GM19467 (cell line): ENCODE measurements around the gene RIPK3.

Experiments used
- ATAC-seq: cut with Tn5 transposase; IDR thresholded peaks from one replicate; pipeline ENCODE4 v1.9.1; 2021; ENCODE audit warnings: mild to moderate bottlenecking, moderate library complexity; ENCODE audit not compliant: unreplicated experiment

RIPK3 gene

DNA sequence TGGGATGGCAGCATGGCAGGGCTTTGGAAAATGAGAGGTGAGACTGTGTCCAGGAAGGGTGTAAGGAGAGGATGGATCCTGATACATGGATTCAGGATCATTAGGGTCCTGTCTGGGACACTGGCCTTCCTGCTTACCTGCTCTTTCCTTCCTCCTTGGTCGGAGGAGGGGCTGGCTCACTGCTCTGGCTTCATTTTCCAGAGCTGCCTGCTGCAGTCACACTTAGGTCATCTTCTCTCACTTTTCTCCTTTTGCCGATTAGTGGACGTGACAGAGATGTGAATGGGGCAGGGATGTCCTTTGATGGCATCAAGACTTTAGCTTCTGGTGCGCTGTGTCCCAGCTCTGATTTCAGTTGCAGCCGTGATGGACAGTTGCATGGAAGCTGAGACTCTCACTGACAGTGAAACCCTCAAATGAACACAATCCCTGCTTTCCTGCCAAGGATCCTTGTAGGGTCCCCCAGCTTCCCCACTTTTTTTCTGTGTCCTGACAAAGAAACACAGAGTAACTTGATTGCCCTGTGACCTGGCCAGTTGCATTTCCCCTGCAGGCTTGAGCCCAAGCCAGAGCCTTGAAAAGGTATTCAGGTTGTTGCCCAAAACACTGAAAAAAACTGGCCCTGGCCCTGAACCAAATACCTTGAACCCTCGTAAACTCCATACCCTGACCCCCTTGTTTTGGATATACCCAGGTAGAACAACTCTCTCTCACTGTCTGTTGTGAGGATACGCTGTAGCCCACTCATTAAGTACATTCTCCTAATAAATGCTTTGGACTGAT, 31.3 kb downstream of the RIPK3 start:
- no peak for ATAC-seq

GRCh38 chr14:24307575-24308341, 32.0 kb downstream of the RIPK3 start, which contains the start of gene CIDEB:
CIDEB (minus strand) TSS chr14:24307977; CDS start chr14:24307858, 119 bp downstream.
- no peak for ATAC-seq

GRCh38 chr14:24307156-24307574, 32.6 kb downstream of the RIPK3 start:
- ATAC-seq = no peak

DNA sequence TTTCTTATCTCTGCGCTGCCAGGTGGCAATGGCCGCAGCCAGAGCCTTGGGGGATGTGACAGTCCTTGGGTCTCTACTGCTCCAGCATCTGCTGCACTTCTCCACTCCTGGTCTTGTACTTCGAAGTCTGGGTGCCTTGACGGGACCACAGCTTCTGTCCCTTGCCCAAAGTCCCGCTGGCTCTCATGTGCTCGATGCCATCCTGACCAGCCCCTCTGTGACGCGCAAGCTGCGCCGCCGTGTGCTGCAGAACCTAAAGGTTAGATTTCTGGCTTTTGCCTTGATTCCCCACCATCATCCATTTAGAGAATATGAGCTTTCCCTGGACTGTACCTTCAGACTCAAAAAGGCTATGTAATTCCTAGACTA, 35.8 kb downstream of the RIPK3 start:
- ATAC-seq = no peak

GRCh38 chr14:24300326-24300980, 39.3 kb downstream of the RIPK3 start:
- ATAC-seq = no peak

DNA sequence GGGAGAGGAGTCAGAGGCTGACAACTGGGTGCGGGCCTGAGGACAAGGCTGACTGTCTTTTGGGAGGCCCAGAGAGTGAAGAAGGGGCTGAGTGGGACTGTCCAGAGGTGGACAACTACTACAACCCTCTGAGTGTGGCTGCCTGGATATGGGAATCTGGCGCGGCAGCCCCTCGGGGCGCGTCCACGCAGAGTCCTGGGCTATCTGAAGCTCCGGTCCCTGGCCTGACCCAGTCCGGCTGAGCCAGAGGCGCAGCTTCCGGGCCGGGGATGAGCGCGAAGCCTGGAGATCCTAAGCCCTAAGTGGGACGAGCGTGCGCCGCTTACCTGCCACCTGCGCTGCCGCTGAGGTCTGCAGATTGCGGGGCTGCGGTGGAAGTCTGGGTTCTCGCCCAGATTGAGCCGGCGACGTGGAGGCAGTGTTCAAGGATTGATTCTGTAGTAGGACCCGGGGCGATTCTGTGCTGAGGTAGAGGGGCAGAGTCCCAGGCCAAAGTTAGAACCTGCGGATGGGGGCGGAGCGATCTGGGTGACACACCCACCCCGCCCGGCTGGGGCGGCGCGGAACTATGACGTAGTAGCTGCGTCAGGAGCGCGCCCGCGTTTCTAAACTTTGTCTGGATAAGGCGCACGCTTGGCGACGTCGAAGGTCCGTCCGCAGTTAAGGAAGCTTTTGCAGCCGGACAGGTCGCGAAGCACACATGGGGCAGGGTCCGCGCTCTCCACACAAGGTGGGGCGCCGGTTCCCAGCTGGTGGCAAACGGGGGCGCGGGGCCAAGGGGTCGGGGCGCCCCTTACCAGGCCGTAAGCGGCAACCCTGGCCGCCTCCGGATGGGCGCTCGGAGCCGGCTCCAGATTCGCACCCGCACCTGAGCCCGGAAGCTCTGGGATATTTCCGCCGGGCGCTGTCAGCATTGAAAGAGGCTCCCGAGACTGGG, 40.3 kb downstream of the RIPK3 start, which contains the start of the genes DHRS1 and NOP9:
DHRS1 (minus strand) TSS at position 526 of the 937 bp plus-strand sequence. CDS start 674 bp downstream, outside the sequence.
NOP9 (plus strand) TSS at position 596 of the 937 bp plus-strand sequence; CDS start at position 701, 105 bp downstream.
- peak; percentile 68 for ATAC-seq

- no peak for ATAC-seq
Observed at GRCh38 chr14:24298892-24299254, 40.9 kb downstream of the RIPK3 start.

DNA sequence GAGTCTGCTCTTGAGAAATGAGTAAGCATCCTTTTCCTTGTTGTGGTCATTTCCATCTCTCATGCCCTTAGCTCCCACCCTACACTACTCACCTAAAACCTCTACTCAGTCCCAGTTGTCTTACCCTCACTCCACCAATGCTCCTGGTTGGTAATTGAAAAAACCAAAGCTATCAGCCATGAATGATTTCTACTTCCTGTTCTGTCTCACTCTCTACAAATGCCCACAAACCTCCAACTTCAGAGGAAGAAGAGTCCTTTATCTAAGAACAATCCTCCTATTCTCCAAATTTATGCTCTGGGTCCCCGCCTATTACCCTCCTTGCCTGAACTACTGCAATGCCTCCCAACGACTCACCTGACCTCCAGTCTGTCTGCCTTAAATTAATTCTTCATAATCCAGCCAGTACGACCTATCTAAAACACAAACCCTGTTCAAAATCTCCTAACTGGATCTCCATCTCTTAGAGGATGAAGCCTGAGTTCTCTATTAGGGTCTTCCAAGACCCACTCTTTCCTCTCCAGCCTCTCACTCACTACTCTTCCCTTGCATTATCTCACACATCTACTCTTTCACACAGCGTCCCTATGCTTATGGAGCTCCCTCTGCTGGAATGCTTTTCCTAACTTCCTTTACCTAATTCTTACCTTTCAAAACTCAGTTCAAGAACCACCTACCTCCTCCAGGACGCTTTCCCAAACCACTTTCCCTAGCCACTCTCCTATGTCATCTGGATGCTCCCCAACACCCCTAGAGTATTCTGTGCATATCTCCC, 42.4 kb downstream of the RIPK3 start:
- no peak for ATAC-seq

GRCh38 chr14:24296341-24297157, 43.2 kb downstream of the RIPK3 start:
- ATAC-seq = no peak

DNA sequence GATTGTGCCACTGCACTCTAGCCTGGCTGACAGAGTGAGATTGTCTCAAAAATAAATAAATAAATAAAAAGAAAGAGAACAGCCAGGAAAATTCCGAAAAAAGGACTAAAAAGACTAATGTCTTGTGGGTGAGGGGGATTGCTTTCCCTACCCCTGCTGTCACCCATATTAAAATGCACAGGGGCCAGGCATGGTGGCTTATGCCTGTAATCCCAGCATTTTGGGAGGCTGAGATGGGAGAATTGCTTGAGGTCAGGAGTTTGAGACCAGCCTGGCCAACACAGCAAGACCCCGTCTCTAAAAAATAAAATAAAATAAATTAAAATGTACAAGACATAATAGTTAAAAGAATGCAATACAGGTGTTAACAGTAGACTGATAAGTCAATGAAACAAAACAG, 46.3 kb downstream of the RIPK3 start:
- ATAC-seq = no peak

DNA sequence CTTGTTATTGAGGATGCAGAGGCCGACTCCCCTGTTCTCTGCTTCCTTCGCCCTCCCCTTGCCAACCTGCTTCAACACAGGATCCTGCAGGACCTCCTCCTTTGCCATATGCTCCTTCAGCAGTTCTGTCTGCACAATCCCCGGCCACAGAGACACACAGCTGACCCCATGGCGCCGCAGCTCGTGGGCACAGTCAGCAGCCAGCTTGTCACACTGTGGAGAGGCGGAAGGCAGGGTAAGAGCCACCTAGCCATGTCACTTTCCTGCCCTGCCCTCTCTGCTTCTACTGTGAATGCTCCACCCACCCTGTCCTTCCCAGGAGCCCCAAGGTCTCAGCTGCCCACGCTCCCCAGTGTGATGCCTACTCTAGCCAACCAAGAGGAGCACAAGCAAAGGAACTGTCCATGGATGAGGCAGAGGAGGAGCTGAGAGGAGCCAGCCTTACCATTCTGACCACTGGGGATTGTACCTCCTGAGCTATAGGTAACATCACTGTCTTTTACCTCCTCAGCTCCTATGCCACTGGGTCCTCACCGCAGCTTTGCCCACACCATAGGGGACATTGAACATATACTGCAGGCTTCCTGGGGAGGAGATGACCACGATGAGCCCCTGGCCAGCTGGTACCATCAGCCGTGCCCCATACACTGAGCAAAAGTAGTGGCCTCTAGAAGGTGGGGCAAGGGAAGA, 47.5 kb downstream of the RIPK3 start:
- ATAC-seq = no peak

GRCh38 chr14:24291446-24292117, 48.2 kb downstream of the RIPK3 start:
- no peak for ATAC-seq

- ATAC-seq = no peak
Observed at GRCh38 chr14:24290746-24291145, 49.0 kb downstream of the RIPK3 start.

- peak; percentile 53 for ATAC-seq
Observed at GRCh38 chr14:24289649-24290280, 50.0 kb downstream of the RIPK3 start.

DNA sequence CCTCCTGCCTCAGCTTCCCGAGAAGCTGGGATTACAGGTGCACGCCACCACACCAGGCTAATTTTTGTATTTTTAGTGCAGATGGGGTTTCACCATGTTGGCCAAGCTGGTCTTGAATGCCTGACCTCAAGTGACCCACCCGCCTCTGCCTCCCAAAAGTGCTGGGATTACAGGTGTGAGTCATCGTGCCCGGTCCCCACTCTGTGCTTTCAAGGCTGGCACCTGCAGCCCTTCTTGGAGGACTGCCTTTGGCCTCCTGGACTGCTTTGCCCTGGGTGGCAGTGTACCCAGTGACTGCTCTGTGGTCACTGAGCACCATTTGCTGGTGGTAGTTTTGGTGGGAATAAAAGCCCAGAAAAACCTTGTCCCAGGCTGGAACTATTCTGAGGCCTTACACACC, 52.8 kb downstream of the RIPK3 start:
- ATAC-seq = no peak
